ENCODE data around the gene CLEC2D. TPM values are rescaled to one million over a fixed set of nuclear protein-coding genes. Genes with fewer than 3 reads are reported as not detected.

CLEC2D gene
- total and polyA plus RNA-seq, 2 experiments from 2014 or later: 7.8 to 20.2 TPM

DNA sequence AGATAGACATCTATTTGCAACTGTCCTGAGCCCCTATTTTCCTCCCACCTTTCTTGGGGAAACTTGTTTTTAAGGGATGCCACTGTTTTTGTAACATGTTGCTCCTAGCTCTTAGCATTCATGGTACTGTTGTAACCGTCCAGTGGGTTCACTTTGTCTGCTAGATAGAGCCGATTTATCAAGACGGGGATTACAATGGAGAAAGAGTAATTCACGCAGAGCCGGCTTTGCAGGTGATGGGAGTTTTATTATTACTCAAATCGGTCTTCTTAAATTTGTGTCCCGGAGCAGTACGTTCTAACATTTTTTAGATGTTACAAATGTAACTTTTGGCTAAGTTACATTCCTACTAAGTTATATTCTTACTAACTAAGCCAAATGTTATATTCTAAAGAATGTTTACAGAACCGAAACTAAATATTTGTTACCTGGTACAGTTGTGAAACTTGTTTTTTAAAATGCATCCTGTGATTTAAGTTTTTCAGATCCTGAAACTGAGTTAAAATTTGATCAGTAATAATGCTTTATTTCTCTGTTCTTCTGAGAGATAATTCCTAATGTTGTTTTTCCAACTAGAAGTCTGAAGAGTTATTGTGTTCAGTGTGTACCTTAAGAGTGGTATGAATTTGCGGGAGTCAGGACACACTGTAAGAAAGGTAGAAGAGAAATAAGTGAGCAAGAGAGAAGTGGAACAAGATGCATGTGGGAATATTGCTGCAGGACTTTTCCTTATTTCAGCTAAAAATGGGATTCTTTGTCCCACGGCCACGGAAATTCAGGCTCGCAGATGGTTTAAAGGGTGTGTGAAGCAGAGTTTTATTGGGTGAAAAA is 20.6 kb upstream of the CLEC2D start:
- Histone ChIP-seq H3K27ac (peak overlapping the region; percentile 87), H3K27me3 (no peaks in the 10 kb centered on the region), H3K9me3 (ENCODE audit: low read depth) (no peaks in the 10 kb centered on the region), H3K4me3 (peak overlapping the region; percentile 55), H3K4me1 (ENCODE audit: low read depth) (peaks cover 14% of the 10 kb centered on the region), H3K36me3 (no peaks in the 10 kb centered on the region)
- TF ChIP-seq, protein P1, sequence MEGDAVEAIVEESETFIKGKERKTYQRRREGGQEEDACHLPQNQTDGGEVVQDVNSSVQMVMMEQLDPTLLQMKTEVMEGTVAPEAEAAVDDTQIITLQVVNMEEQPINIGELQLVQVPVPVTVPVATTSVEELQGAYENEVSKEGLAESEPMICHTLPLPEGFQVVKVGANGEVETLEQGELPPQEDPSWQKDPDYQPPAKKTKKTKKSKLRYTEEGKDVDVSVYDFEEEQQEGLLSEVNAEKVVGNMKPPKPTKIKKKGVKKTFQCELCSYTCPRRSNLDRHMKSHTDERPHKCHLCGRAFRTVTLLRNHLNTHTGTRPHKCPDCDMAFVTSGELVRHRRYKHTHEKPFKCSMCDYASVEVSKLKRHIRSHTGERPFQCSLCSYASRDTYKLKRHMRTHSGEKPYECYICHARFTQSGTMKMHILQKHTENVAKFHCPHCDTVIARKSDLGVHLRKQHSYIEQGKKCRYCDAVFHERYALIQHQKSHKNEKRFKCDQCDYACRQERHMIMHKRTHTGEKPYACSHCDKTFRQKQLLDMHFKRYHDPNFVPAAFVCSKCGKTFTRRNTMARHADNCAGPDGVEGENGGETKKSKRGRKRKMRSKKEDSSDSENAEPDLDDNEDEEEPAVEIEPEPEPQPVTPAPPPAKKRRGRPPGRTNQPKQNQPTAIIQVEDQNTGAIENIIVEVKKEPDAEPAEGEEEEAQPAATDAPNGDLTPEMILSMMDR (IDR thresholded peaks at IDR 0.05; ENCODE audit: low read depth, low read length): no peak
- no peak for DNase-seq (ENCODE audit: low read depth in 1 of 2, low spot score in 1 of 2)

DNA sequence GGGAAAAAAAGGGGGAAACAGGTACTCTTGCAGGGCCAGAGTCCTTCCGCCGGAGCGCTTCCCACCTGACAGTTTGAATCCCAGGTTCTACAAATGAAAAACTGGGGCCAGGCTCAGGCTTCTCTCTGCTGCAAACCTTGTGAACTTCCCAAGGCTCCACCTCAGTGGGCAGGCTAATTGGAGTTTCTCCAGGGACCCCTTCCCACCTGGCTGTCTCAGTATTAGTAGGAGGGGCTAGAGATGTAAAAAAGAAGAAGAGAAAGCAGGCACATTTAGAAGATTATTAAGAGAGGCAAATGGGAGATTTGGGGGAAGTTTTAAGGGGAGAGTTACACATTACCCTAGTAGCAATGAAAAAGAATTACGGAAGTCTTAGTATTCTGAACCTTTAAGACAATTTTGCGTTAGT is 20.0 kb upstream of the CLEC2D start:
- DNase-seq (ENCODE audit: low read depth in 1 of 2, low spot score in 1 of 2): peak in 1 of 2 donors; percentile 19

DNA sequence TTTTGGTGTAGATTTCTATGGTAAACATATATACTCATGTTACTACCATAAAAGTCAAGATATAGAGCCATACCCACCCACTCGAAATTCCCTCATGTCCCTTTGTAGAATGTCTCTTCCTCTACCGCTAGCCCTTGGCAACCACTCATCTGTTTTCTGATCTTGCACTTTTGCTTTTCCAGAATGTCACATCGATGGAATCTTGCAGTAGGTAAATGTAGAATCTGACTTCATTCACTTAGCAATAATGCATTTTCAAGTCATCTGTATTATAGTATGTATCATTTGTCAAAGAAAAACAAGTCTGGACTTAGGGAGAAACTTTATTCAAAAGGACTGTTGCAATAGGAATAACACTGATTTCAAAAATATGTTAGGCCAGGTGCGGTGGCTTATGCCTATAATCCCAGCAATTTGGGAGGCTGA is 19.3 kb upstream of the CLEC2D start:
- TF ChIP-seq, protein P1 (IDR thresholded peaks at IDR 0.05; ENCODE audit: low read depth, low read length): no peak
- peaks cover 14% of the 10 kb centered on the region for H3K4me1 ChIP-seq (ENCODE audit: low read depth)
- DNase-seq (ENCODE audit: low read depth in 1 of 2, low spot score in 1 of 2): no peak
- H3K4me3 ChIP-seq: peak overlapping the region; percentile 55
- peaks cover 4% of the 10 kb centered on the region for H3K36me3 ChIP-seq
- no peaks in the 10 kb centered on the region for H3K9me3 ChIP-seq (ENCODE audit: low read depth)
- H3K27ac ChIP-seq: peak overlapping the region; percentile 87
- H3K27me3 ChIP-seq: no peaks in the 10 kb centered on the region

More for the DNA sequence above, 20.0 kb upstream of the CLEC2D start:
- H3K27me3 ChIP-seq: no peaks in the 10 kb centered on the region
- TF ChIP-seq, protein P1 (IDR thresholded peaks at IDR 0.05; ENCODE audit: low read depth, low read length): no peak
- peak overlapping the region; percentile 87 for H3K27ac ChIP-seq
- H3K36me3 ChIP-seq: peaks cover 2% of the 10 kb centered on the region
- H3K9me3 ChIP-seq (ENCODE audit: low read depth): no peaks in the 10 kb centered on the region
- H3K4me1 ChIP-seq (ENCODE audit: low read depth): peaks cover 14% of the 10 kb centered on the region
- H3K4me3 ChIP-seq: peak overlapping the region; percentile 55

DNA sequence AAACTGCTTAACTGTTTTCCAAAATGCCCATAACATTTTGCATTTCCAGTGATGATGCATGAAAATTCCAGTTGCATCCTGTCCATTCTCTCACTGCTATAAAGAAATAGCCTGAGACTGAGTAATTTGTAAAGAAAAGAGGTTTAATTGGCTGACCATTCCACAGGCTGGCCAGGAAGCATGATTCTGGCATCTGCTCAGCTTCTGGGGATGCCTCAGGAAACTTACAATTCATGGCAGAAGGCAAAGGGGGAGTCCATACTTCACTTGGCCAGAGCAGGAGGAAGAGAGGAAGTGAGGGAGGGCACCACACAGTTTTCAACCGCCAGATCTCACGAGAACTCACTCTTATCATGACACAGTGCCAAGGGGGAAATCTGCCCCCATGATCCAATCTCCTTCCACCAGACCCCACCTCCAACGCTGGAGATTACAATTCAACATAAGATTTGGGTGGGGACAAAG is 18.2 kb upstream of the CLEC2D start:
- H3K9me3 ChIP-seq (ENCODE audit: low read depth): no peaks in the 10 kb centered on the region
- peak in 1 of 2 donors; percentile 76 for DNase-seq (ENCODE audit: low read depth in 1 of 2, low spot score in 1 of 2)
- H3K27me3 ChIP-seq: no peaks in the 10 kb centered on the region
- TF ChIP-seq, protein P1 (IDR thresholded peaks at IDR 0.05; ENCODE audit: low read depth, low read length): no peak
- peaks cover 12% of the 10 kb centered on the region for H3K36me3 ChIP-seq
- H3K4me3 ChIP-seq: no peak overlapping the region
- H3K27ac ChIP-seq: no peak overlapping the region
- peaks cover 14% of the 10 kb centered on the region for H3K4me1 ChIP-seq (ENCODE audit: low read depth)

DNA sequence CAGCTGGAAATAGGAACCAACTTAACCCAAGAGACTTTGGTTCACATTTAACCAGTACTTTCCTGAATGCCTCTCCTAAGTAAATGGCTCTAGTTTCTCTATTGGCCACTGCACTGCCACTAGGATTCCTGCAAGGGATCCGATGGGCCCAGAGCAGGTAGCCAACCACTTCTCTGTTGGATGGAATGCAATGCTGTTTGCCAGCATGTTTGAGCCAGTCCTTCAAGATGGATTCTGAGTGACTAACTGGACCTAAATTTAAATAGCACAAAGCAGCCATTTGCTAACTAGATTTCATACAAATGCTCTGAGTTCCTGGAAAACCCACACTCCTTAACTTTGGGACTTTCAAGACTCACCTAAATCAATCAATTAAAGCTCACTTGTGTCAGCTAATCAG is 9.5 kb upstream of the CLEC2D start:
- Histone ChIP-seq H3K4me1 (ENCODE audit: low read depth) (no peaks in the 10 kb centered on the region), H3K9me3 (ENCODE audit: low read depth) (no peaks in the 10 kb centered on the region), H3K27me3 (no peaks in the 10 kb centered on the region), H3K36me3 (peaks cover 33% of the 10 kb centered on the region), H3K4me3 (no peak overlapping the region), H3K27ac (no peak overlapping the region)
- DNase-seq (ENCODE audit: low read depth in 1 of 2, low spot score in 1 of 2): no peak
- TF ChIP-seq, protein P1 (IDR thresholded peaks at IDR 0.05; ENCODE audit: low read depth, low read length): no peak
